GM18868 (cell line): ENCODE measurements around the gene APOBR.
"Not testable (repeated sequence)": the region's sequence is repeated elsewhere in the genome, so short reads cannot be mapped to it uniquely, and the experiment has no call there.

Experiments used
- ATAC-seq: cut with Tn5 transposase; IDR thresholded peaks from one replicate; pipeline ENCODE4 v1.9.1; 2021; ENCODE audit warnings: mild to moderate bottlenecking, moderate library complexity; ENCODE audit not compliant: unreplicated experiment

The APOBR gene

GRCh38 chr16:28497861-28498599 is 3.6 kb downstream of the APOBR start:
- ATAC-seq, result no peak

- ATAC-seq, result no peak
Measured at GRCh38 chr16:28498666-28499381, 4.4 kb downstream of the APOBR start.

GRCh38 chr16:28499854-28500253 is 5.4 kb downstream of the APOBR start:
- no peak for ATAC-seq

GRCh38 chr16:28500476-28501180 is 6.2 kb downstream of the APOBR start:
- ATAC-seq, result not testable (repeated sequence)

- no peak for ATAC-seq
Measured at GRCh38 chr16:28501258-28502232, 7.1 kb downstream of the APOBR start.

GRCh38 chr16:28502290-28502689 is 7.8 kb downstream of the APOBR start:
- ATAC-seq, result no peak

- no peak for ATAC-seq
Measured at GRCh38 chr16:28503470-28504259, 9.2 kb downstream of the APOBR start.

- no peak for ATAC-seq
Measured at GRCh38 chr16:28504707-28505404, 10.4 kb downstream of the APOBR start.

- ATAC-seq, result no peak
Measured at GRCh38 chr16:28505489-28506137, 11.2 kb downstream of the APOBR start.

GRCh38 chr16:28511031-28511430 is 16.6 kb downstream of the APOBR start:
- no peak for ATAC-seq

GRCh38 chr16:28511801-28512789 is 17.7 kb downstream of the APOBR start:
- ATAC-seq, result no peak

- ATAC-seq, result no peak
Measured at GRCh38 chr16:28513484-28514181, 19.2 kb downstream of the APOBR start.

- no peak for ATAC-seq
Measured at GRCh38 chr16:28514246-28514645, 19.8 kb downstream of the APOBR start.

- ATAC-seq, result no peak
Measured at GRCh38 chr16:28520672-28521071, 26.2 kb downstream of the APOBR start.

GRCh38 chr16:28521436-28521835 is 27.0 kb downstream of the APOBR start:
- ATAC-seq, result no peak

GRCh38 chr16:28522792-28523191 is 28.3 kb downstream of the APOBR start:
- no peak for ATAC-seq

- ATAC-seq, result no peak
Measured at GRCh38 chr16:28524681-28525171, 30.3 kb downstream of the APOBR start.
